Measurements from ENCODE around the gene SPNS2.
A peak's percentile ranks its signal among the peaks of the same experiment; 100 is the strongest.

SPNS2 gene

GRCh38 chr17:4555873-4556759 is 57.4 kb downstream of the SPNS2 start:
- H3K27ac Mint-ChIP-seq: peak overlapping the region; percentile 84 to 94 (median 90)
- H3K36me3 Mint-ChIP-seq (ENCODE audit: low read depth): peaks cover 8% of the 10 kb centered on the region
- no peaks in the 10 kb centered on the region for H3K27me3 Mint-ChIP-seq (ENCODE audit: low read depth)
- TF ChIP-seq CTCF (IDR thresholded peaks at IDR 0.05; ENCODE audit: unreplicated experiment in 3 of 3): no peak
- H3K4me1 Mint-ChIP-seq: peaks cover 26% of the 10 kb centered on the region
- H3K4me3 Mint-ChIP-seq: peak overlapping the region; percentile 94 to 96 (median 95)
- H3K9me3 Mint-ChIP-seq: no peaks in the 10 kb centered on the region

GRCh38 chr17:4556996-4557395 is 58.3 kb downstream of the SPNS2 start:
- peak overlapping the region; percentile 94 to 96 (median 95) for H3K4me3 Mint-ChIP-seq
- peaks cover 27% of the 10 kb centered on the region for H3K4me1 Mint-ChIP-seq

GRCh38 chr17:4557626-4558346 is 59.1 kb downstream of the SPNS2 start:
- H3K36me3 Mint-ChIP-seq (ENCODE audit: low read depth): no peaks in the 10 kb centered on the region
- no peaks in the 10 kb centered on the region for H3K9me3 Mint-ChIP-seq
- no peaks in the 10 kb centered on the region for H3K27me3 Mint-ChIP-seq (ENCODE audit: low read depth)
- H3K4me1 Mint-ChIP-seq: peaks cover 27% of the 10 kb centered on the region
- no peak overlapping the region for H3K27ac Mint-ChIP-seq
- peak overlapping the region; percentile 50 to 64 (median 59) for H3K4me3 Mint-ChIP-seq
- no peak for TF ChIP-seq CTCF (IDR thresholded peaks at IDR 0.05; ENCODE audit: unreplicated experiment in 3 of 3)

More at GRCh38 chr17:4556996-4557395, 58.3 kb downstream of the SPNS2 start:
- H3K9me3 Mint-ChIP-seq: no peaks in the 10 kb centered on the region
- TF ChIP-seq CTCF (IDR thresholded peaks at IDR 0.05; ENCODE audit: unreplicated experiment in 3 of 3): no peak
- H3K27ac Mint-ChIP-seq: peak overlapping the region in 2 of 3 experiments; percentile 90 to 94
- no peaks in the 10 kb centered on the region for H3K27me3 Mint-ChIP-seq (ENCODE audit: low read depth)
- H3K36me3 Mint-ChIP-seq (ENCODE audit: low read depth): peaks cover 4% of the 10 kb centered on the region

- TF ChIP-seq CTCF (IDR thresholded peaks at IDR 0.05; ENCODE audit: unreplicated experiment in 3 of 3): no peak
- Mint-ChIP-seq H3K27ac (no peak overlapping the region), H3K9me3 (no peaks in the 10 kb centered on the region), H3K4me3 (no peak overlapping the region), H3K27me3 (ENCODE audit: low read depth) (no peaks in the 10 kb centered on the region), H3K36me3 (ENCODE audit: low read depth) (no peaks in the 10 kb centered on the region), H3K4me1 (peaks cover 27% of the 10 kb centered on the region)
These were observed 59.8 kb downstream of the SPNS2 start for GRCh38 chr17:4558347-4558971.

- H3K4me1 Mint-ChIP-seq: peaks cover 24% of the 10 kb centered on the region
- no peaks in the 10 kb centered on the region for H3K9me3 Mint-ChIP-seq
- TF ChIP-seq CTCF (IDR thresholded peaks at IDR 0.05; ENCODE audit: unreplicated experiment in 3 of 3): no peak
- H3K4me3 Mint-ChIP-seq: no peak overlapping the region
- no peaks in the 10 kb centered on the region for H3K36me3 Mint-ChIP-seq (ENCODE audit: low read depth)
- no peak overlapping the region for H3K27ac Mint-ChIP-seq
- H3K27me3 Mint-ChIP-seq (ENCODE audit: low read depth): no peaks in the 10 kb centered on the region
These were observed 60.6 kb downstream of the SPNS2 start for GRCh38 chr17:4559139-4559791.
